ENCODE data around the gene FAM219B. TPM values are rescaled to one million over a fixed set of nuclear protein-coding genes. Genes with fewer than 3 reads are reported as not detected.

The FAM219B gene
- total RNA-seq, 4 donors from 2014 or later: 29.3 to 71.8 (median 45.4) TPM

- Histone ChIP-seq H3K9me3 (no peaks in the 10 kb centered on the region), H3K27ac (no peak overlapping the region), H3K4me1 (peaks cover 20 to 60% (median 27%) of the 10 kb centered on the region in 3 donors), H3K27me3 (no peaks in the 10 kb centered on the region), H3K36me3 (peaks cover 29 to 66% (median 35%) of the 10 kb centered on the region in 3 donors), H3K4me3 (no peak overlapping the region)
- intact Hi-C loops (cut with DNase I): loop anchor here (10.0 kb wide), 1 partner anchor 99 kb away; no protein-coding TSS in a partner anchor
- DNase-seq: no peak
- TF ChIP-seq CTCF (IDR thresholded peaks at IDR 0.05): no peak
- no peak for TF ChIP-seq POLR2A (IDR thresholded peaks at IDR 0.05)
- WGBS, 2 donors: 86 to 100% methylated on average over 1 of the region's 1 CpG
Measured at GRCh38 chr15:74903676-74904075, 3.0 kb downstream of the FAM219B start.

- TF ChIP-seq POLR2A (IDR thresholded peaks at IDR 0.05) (no peak), CTCF (IDR thresholded peaks at IDR 0.05) (no peak)
- no peaks in the 10 kb centered on the region for H3K27me3 ChIP-seq
- intact Hi-C loops (cut with DNase I): loop anchor here (10.0 kb wide), 1 partner anchor 98 kb away; no protein-coding TSS in a partner anchor
- H3K4me1 ChIP-seq: peaks cover 20 to 56% (median 26%) of the 10 kb centered on the region in 3 donors
- H3K27ac ChIP-seq: peak overlapping the region; percentile 21 to 75 (median 56)
- WGBS, 2 donors: 71 to 78% methylated on average over 2 to 4 of the region's 4 CpGs
- H3K4me3 ChIP-seq: no peak overlapping the region
- H3K36me3 ChIP-seq: peaks cover 32 to 78% (median 35%) of the 10 kb centered on the region in 3 donors
- no peaks in the 10 kb centered on the region for H3K9me3 ChIP-seq
- DNase-seq: no peak
Measured at GRCh38 chr15:74902295-74903075, 4.2 kb downstream of the FAM219B start.

GRCh38 chr15:74901612-74902063 is 5.0 kb downstream of the FAM219B start:
- DNase-seq: no peak
- H3K4me3 ChIP-seq: no peak overlapping the region
- H3K27me3 ChIP-seq: no peaks in the 10 kb centered on the region
- no peaks in the 10 kb centered on the region for H3K9me3 ChIP-seq
- peak; percentile 83 to 98 (median 94) for TF ChIP-seq CTCF (IDR thresholded peaks at IDR 0.05)
- TF ChIP-seq POLR2A (IDR thresholded peaks at IDR 0.05): no peak
- peak overlapping the region; percentile 5 to 75 (median 56) for H3K27ac ChIP-seq
- intact Hi-C loops (cut with DNase I): loop anchor here (10.0 kb wide), 1 partner anchor 97 kb away; no protein-coding TSS in a partner anchor
- H3K4me1 ChIP-seq: peaks cover 20 to 58% (median 23%) of the 10 kb centered on the region in 3 donors
- peaks cover 32 to 86% (median 35%) of the 10 kb centered on the region in 3 donors for H3K36me3 ChIP-seq
- 6 to 12% methylated on average over 5 of the region's 5 CpGs for WGBS, 2 donors

- Histone ChIP-seq H3K9me3 (no peaks in the 10 kb centered on the region), H3K27ac (no peak overlapping the region), H3K4me1 (peaks cover 9 to 44% (median 14%) of the 10 kb centered on the region in 3 donors), H3K36me3 (peaks cover 16 to 90% (median 24%) of the 10 kb centered on the region in 3 donors), H3K27me3 (no peaks in the 10 kb centered on the region), H3K4me3 (no peak overlapping the region)
- TF ChIP-seq POLR2A (IDR thresholded peaks at IDR 0.05) (no peak), CTCF (IDR thresholded peaks at IDR 0.05) (no peak)
- no peak for DNase-seq
- 56 to 82% methylated on average over 3 of the region's 6 CpGs for WGBS, 2 donors
- intact Hi-C loops (cut with DNase I): no loop called here
Measured at GRCh38 chr15:74897300-74897701, 9.3 kb downstream of the FAM219B start.

- WGBS, 2 donors: 70 to 88% methylated on average over 3 of the region's 3 CpGs
- Histone ChIP-seq H3K27ac (peak overlapping the region in 1 of 4 donors; percentile 16), H3K9me3 (no peaks in the 10 kb centered on the region), H3K4me1 (peaks cover 3 to 44% (median 8%) of the 10 kb centered on the region in 3 donors), H3K27me3 (no peaks in the 10 kb centered on the region), H3K36me3 (peaks cover 12 to 90% (median 24%) of the 10 kb centered on the region in 3 donors), H3K4me3 (no peak overlapping the region)
- no peak for TF ChIP-seq POLR2A (IDR thresholded peaks at IDR 0.05)
- TF ChIP-seq CTCF (IDR thresholded peaks at IDR 0.05): no peak
- intact Hi-C loops (cut with DNase I): no loop called here
- DNase-seq: no peak
Measured at GRCh38 chr15:74896316-74896715, 10.3 kb downstream of the FAM219B start.

Measured in esophagus squamous epithelium (tissue), 5 donors.